Measurements from ENCODE around the gene WASF3. TPM values are rescaled to one million over a fixed set of nuclear protein-coding genes. Genes with fewer than 3 reads are reported as not detected.
"Not testable (repeated sequence)": the region's sequence is repeated elsewhere in the genome, so short reads cannot be mapped to it uniquely, and the experiment has no call there.

Gene WASF3
- polyA plus RNA-seq, 1 donor: 10.2 TPM

DNA sequence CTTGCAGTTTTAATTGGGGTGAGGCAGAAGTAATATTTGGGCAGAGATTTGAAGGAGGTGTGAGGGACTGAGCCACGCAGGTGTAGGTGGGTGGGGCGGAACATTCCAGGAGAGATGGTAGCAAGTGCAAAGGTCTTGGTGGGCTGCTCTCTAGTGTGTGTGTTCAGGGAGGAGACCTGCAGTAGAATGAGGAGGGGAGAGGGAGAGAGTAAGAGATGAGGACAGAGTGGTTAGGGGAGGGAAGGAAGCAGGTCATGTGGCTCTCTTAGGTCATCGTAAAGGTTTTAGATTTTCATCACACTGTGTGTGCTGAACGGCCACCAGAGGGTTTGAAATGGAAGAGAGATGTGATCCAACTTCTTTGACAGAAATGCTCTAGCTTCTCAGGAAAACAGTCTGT lies 33.5 kb downstream of the WASF3 start:
- no peak for DNase-seq

DNA sequence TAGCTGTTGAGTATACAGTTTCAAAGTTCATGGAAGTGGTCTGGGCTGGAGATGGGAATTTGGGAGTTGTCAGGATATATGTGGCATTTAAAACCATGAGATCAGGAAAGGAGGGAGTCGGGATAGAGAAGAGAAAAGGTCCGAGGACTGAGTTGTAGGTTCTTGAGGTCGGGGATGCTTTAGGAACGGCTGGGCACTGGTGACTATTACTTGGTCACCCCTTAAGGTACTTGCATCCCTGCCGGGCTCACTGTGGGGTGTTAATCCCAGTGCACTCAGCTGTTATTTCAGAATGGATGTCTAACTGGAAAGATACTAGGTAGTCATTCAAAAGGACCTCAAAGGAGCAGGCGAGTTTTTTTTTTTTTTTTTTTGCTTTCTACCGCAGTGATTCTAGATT lies 34.2 kb downstream of the WASF3 start:
- no peak for DNase-seq

DNA sequence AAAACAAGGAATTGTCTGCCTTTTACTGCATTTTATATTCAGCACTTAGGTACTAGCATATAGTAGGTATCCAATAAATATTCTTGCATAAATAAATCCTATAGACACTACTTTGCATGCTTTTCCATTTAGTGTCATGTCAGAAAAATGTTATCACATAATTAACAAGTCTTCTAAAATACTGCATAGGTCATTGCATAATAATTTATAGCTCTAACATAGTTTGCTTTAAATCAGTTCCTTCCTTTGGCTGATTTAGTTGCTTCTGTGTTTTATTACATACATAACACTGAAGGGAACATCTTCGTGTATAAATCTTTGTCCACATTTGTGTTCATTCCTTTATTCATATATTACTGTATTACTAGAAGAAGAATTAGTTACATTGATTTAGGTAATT lies 36.2 kb downstream of the WASF3 start:
- DNase-seq: no peak

DNA sequence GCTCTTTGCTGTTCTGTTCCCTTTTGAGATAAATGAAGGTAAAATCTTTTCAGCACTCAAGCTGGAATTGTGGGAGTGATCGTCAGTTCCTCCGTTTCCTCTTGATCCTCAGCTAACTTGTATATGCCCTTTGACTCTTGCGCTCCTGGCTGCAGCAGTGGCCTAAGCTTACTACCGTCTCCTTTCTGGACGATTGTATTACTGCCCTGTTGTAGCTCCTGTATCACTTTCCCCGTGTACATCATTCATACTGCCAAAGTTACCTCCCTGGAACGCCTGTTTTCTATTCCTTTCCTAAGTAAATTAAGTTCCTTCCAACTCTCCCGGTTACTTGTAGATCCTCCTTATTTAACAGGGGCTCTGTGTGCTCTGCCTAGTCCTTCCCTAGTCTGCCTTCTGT lies 36.9 kb downstream of the WASF3 start:
- DNase-seq: no peak

DNA sequence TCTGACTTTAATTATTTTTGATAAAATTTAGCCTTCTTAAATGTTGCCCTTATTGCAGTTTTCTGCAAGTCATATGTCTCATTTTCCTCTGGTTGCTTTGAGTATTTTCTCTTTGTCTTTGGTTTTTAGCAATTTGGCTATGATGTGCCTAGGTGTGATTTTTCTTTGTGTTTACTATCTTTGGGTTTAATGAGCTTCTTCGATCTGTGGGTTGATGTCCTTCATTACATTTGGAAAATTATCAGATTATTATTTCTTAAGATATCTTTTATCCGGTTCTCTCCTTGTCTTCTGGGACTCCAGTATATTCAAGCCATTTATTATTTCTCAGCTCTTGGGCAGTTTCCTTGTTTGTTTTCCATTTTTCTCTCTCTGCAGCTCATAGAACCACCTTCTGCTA lies 39.0 kb downstream of the WASF3 start:
- no peak for DNase-seq

DNA sequence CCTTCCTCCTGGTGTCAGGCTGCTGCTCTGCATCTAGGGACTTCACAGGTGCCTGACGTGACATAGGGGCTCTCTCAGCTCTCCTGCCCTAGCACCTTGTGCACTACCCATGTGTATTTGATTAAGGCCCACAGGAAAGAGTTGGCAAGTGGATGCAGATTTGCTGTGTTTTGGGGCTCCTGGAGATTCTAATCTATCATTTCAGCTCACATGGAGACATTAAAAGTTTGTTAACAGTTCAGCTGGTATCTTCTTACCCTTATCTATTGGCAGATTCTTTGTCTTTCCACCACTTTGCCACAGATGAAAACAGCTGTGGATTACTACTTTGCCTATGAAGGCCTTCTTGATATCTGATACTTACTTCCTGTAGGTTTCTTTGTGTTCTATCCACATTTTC lies 41.9 kb downstream of the WASF3 start:
- no peak for DNase-seq

DNA sequence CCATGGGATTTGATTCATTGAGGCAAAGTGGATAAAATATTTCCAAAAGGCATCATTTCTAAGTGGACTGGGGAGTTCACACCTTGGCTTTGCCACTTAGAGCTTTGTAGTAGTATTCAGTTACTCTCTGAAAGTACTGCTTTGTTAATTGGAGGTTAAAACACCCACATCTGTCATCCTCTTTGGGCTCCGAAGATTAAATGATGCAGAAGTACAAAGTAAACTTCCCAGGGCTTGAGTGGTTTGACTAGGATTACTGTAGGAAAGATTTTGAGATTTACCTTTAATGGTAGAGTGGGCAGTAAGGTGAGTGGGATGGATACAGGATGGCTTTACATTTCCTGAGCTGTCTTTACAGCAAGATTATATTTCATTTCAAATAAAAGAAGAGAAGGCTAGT lies 42.4 kb downstream of the WASF3 start:
- no peak for DNase-seq

DNA sequence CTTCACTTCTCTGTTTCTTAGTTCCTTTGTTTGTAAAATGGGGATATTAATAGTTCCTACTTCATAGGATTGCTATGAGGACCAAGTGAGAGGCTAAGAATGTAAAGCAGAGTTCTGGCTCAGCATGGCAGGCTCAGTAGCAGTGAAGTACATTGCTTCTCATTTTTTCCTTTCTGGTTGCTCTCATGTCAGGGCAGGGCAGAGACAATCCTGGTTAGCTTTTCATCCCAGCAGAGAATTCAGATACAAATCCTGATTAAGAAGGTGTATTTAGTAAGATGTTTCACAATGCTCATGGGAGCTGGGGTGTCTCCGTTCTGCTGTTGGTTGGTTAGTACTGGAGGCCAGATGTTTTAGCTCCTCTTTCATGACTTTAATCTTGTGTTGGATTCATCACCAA lies 42.9 kb downstream of the WASF3 start:
- DNase-seq: no peak

DNA sequence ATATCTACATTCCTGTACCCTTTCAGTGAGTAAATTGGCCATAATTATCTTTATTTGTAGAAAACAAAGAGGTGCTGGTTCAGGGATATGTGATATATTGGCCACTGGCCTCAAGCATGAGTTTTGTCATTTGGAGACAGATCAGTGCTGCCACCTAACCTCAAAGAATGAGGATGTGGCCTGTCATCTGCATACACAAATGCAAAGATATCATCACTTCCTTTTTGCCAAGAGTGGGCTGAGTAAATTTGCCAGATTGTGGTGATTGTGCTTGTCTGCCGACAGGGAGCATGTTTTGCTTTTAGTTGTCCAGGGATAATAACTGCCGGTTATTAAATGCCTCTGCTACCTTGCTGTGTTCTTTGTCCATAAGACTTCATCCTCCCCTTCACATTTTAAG lies 44.2 kb downstream of the WASF3 start:
- DNase-seq: no peak

DNA sequence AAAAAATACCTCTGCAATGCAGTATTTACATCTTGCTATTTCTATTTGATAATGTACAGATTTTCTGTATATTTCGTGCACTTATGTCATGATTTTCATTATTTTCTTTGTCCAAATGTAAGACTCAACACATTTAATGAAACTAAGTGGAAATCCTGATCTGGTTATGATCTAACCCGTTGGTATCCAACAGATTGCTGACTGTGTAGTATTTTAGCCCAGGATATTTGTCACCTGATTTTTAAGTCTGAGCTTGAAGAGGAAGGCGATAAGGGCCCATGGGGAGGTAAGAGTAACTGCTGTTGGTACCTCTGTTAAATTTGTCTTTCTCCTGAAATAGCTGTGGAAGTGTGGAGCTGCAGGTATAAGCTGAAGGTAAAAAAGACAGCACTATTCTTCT lies 45.3 kb downstream of the WASF3 start:
- DNase-seq: no peak

DNA sequence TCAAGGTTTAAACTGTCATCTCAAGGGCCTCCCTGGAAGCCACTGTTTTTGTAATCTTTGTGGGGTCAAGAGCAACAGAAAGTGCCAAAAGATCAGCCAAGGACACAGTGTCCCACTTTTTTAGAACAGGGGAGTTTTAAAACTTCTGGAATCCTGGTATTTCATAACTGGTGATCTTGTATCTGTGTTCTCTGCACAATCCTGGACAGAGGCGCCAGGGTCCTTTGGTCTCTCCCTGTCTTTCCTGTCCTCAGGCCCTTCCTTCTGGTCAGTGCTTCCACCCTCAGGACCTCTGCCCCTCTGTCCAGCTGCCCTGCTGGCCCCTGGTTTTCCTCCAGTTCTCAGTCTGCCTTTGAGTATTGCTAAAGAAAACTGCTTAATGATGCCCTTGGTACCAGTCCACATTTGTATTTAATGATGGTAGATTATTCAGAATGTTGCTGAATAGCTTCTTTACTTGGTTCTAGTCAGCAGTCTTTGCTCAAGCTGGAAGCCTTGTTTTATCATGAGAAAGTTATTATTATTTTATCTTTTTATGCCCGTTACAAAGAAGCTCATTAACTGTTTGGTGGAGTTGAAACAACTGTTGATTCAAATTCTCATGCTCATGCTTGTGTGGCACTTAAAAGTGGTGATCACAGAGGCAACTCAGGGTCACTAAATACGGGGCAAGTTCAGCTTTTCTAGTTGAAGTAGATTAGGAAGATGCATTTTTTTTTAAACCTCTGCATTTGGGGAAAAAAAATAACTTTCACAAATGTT lies 47.5 kb downstream of the WASF3 start:
- no peak for DNase-seq

DNA sequence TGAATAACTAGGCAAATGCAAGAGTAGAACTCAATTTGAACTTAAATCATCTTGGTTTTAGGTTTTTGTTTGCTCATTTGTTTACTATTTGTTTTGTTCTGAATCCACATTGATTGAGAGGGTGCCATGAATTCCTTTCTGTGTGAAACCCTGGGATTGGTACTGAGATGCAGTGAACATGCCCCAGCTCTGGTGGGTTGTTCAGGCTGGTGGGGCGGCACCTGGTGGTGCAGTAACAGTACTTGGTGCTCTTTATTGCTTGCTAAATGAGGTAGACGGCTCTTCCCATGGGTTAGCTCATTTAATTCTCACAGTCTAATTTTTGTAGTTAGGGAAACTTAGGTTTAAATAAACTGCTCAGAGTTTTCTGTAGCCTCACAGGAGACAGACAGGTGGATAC lies 48.4 kb downstream of the WASF3 start:
- DNase-seq: no peak

DNA sequence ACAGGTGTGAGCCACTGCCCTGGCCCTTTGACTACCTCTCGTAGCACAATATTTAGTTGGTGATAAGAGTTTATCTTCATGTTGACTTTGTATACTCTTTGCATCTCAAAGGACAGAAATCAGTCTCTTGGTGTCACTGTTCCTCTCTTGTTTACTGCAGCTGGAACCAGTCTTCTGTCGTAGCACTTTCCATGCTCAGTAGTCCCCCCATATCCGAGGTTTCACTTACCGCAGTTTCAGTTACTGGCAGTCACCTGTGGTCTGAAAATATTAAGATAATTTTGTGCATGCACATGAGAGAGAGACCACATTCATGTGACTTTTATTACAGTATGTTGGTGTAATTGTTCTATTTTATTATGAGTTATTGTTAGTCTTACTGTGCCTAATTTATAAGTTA lies 49.1 kb downstream of the WASF3 start:
- DNase-seq: no peak

DNA sequence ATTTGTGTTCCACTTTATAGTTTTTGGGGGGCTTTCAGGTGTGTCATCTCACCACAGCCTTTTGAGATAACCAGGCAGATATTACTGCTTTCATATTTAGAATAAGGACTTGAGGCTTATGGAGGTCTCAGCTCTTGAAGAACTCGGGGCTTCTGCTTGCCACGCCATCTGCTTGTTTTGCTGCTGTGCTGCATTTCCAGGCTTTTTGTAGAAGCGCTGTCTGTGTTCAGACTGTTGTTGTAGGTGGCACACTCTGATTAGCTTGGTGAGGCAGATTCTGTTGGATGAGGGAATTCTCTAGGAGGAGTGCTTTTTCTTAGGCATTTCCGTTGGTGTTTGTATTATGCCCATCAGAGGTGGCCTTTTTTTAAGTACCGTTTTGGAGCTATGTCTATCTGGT lies 57.2 kb downstream of the WASF3 start:
- DNase-seq: no peak

DNA sequence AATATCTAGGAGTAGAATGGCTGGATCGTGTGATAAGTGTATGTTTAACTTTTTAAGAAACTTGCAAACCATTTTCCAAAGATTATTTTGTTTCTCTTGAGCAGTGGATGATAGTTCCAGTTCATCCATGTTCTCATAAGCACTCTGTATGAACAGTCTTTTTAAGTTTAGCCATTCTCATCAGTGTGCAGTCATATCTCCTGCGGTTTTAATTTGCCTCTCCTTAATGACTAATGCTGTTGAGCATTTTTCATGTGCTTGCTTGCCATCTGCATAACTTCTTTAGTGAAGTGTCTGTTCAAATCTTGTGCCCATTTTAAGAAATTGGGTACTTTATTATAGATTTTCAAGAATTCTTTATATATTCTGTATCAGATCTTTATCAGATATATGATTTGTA lies 58.6 kb downstream of the WASF3 start:
- no peak for DNase-seq

DNA sequence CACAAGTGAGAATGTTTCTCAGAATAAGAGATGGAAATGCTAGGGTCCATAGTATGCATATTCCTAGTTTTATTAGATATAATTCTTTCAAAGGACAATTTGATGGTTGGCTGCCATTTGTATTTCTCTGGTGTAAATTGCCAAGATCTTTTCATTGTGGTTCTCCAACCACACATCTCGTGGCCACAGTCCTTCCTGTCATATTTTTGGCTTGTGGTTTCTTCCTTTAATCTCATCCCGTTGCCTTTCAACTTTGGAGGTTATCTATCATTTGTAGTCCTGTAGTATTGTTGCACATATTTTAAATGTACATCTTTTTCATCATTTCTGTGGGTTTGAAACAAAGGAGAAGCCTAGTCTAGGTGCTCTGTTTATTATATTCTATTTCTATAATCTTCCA lies 61.2 kb downstream of the WASF3 start:
- no peak for DNase-seq

DNA sequence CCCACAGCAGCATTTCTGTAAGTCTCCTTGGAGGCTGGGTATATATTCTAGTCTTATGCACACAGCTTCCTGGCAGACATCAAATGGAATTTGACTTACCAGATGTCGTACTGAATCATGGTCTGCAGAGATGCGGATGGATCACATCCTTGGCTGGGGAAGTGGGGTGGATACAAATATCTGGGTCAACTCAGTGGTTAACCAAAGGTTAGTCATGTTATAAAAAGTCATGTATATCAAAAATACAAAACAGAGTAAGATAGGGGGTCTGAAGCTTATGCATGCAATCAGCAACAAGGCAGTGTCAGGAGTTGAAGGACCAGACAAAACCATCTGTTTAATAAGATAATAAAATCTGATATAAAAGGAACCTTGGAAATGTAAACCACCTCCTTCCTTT lies 61.9 kb downstream of the WASF3 start:
- DNase-seq: no peak

DNA sequence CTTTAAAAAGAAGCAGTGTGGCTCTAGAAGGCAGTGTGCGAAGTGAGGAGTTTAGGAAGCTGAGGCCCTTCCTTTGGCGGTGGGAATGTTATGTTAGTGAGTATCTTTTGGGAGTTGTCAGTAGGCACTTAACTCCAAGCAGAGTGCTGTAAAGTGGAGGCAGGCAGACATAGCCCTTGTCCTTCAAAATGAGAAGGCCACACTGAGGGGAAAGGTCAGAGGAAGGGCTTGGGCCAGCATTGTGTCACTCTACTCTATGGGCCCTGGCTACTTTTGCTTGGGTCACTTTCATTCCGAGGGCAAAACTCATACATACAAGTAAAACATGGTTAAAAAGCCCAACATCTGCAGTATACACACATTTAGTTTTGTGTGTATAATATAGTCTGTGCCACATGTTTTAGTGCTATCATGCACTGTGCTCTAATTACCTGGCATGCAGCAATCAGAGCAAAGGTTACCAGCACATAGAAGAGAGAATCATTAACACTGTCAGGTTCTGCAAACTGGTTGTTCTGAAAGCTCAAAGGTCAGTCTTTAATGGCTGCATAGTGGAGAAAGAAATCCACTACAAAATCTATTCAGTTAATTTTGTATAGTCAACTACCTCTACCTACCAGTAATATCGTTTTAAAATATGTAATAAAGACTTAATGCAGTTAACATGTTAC lies 64.4 kb downstream of the WASF3 start:
- DNase-seq: no peak

DNA sequence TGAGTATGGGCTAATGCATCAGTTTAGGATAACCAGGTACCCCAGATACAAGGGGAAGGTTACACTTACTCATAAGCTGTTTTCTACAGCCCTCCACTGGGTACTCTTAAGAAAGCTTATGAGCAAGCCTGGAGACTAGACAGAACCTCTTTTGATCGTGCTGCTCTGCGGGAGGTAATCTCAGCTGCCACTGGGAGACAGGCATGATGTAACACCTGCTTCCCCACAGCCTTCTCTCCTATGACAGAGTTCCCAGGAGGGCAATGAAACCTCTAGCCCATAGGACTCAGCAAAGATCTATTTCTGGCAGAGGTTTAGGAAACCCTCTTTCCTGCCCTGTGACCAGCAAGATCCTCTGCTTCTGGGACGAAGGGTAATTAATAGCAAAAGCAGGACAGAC lies 65.6 kb downstream of the WASF3 start:
- no peak for DNase-seq

DNA sequence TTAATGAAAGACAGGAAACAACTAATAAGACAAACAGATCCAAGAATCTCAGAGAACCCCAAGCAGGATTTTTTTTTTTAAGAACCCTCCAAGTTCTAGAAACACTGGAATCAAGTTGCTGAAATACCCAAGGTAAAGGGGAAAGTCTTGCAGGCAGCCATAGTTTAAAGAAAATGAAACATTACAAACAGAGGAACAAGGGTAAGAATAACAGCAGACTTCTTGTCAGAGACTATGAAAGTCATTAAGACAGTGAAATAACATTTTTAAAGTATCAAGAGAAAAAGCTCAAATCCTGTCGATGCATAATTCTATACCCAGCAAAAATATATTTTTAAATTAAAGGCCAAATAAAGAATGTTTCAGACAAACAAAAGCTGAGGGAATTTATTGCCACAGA lies 67.1 kb downstream of the WASF3 start:
- DNase-seq: no peak

DNA sequence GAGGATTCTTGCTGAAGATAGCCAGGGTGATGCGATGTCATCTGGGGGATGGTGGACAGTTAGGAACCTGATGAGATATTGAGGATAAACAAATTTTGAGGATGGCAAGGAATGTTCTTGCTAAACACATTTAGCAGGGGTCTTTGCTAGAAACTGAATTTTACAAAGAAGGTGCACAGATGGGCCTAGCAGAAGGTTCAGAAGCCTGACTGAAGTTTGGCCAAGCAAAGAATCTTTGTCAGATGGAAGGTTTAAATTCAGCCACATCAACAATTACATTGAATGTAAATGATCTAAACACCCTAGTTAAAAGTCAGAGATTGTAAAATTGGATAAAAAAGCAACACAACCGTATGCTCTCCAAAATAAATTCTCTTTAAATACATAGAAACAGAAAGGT lies 68.8 kb downstream of the WASF3 start:
- DNase-seq: no peak

DNA sequence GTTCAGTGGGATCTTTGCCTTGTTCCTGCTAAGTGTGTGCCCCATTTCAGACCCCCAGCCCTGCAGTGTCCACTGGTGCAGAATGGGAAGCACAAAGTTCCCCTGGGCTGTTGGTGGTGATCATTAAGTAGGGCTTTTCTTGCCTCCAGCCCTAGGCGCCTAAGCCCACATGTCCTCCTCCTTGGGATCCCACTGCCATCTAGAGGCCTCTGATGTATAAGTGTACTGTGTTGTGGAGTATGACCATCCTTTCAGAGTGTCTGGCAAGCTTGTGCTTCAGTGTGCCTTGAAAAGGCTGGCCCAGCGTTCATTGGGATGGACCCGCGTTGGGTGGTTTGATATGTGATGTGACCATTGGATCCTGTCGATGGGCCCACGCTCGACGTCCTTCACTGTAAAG lies 71.2 kb downstream of the WASF3 start:
- no peak for DNase-seq

DNA sequence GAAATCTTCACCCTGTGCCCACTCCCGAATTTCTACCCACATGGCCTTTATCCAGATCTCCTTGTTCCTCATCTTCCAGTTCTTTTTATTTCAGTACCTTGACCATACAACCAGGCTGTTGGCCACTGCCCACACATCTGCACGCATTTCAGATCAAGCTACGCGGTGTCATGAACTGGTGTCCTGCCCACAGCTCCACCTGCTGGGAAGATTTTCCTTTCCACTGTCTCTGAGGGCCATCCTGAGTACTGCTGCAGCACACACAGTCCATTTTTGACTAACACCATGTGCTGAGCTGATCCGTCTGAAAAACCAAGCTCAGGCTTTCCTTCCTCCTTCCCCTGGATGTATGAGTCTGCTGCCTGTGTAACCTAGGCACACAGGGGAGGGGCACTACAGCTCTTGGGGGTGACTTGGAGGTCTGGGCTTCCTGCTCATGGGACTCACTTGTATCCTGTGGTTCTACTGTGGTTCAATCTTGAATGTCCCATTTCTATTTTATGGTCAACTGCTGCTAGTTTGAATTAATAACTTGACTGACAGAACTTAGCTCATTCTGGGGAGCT lies 71.9 kb downstream of the WASF3 start:
- no peak for DNase-seq

DNA sequence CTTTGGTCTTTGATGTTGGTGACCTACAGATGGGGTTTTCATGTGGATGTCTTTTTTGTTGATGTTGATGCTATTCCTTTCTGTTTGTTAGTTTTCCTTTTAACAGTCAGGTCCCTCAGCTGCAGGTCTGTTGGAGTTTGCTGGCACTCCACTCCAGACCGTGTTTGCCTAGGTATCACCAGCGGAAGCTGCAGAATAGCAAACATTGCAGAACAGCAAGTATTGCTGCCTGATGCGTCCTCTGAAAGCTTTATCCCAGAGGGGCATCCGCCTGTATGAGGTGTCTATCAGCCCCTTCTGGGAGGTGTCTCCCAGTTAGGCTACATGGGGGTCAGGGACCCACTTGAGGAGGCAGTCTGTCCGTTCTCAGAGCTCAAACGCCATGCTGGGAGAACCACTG lies 78.2 kb downstream of the WASF3 start:
- DNase-seq: not testable (repeated sequence)
